NCI-H1092 treated with DMSO at 0.1 percent for 48 hours (cell line): ENCODE measurements around the gene ADAD1.
"Not testable (repeated sequence)": the region's sequence is repeated elsewhere in the genome, so short reads cannot be mapped to it uniquely, and the experiment has no call there.

Source experiments
- DNase-seq: peaks from one replicate; lab custom pipeline; 2025; lab: John Stamatoyannopoulos, UW

ADAD1 gene

GRCh38 chr4:122378711-122379110 lies at the start of gene ADAD1:
TSS of gene ADAD1 (plus strand) at chr4:122379011. CDS start at chr4:122380070, 1,059 bp downstream.
- no peak for DNase-seq

- DNase-seq, result no peak
Measured at GRCh38 chr4:122329876-122330565, 48.8 kb upstream of the ADAD1 start.

GRCh38 chr4:122331195-122331594 lies 47.6 kb upstream of the ADAD1 start:
- DNase-seq, result peak; percentile 4

GRCh38 chr4:122334828-122335227 lies 44.0 kb upstream of the ADAD1 start:
- DNase-seq, result no peak

DNA sequence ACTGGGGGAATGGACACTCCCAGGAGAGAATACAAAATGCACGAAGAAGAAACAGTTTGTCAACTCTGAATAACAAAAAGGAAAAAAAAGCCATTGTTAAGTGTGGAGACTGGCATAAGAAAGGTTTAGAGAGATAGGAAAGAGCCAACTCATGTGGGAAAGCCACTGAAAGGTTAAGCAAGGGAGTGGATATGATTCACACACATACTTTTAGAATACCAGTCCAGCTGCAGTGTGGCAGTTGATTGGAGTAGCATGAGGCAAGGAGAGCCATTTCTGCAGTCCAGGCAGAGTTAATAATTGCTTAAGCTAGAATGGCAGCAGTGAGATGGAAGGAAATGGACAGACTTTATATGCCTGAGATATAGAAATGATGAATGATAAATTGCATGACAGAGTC lies 36.9 kb upstream of the ADAD1 start:
- no peak for DNase-seq

DNA sequence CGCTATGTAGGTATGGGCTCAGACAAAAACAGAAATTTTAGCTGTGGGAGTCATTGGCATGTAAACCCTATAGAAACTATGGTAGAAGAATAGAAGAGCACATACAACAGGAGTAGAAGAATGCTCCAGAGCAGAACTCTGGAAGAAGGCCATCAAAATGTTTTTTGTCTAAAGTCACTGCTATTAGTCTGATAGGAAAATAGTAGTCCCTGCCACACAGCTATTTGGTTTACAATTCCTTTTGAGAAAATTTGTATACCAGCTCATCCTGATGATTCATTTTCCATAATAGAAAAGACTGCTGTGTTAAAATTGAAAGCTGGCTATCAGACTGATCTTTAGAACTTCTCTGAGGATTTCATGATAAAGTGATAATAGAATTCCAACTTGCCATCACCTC lies 32.8 kb upstream of the ADAD1 start:
- no peak for DNase-seq

GRCh38 chr4:122346503-122346902 lies 32.3 kb upstream of the ADAD1 start:
- DNase-seq, result no peak

DNA sequence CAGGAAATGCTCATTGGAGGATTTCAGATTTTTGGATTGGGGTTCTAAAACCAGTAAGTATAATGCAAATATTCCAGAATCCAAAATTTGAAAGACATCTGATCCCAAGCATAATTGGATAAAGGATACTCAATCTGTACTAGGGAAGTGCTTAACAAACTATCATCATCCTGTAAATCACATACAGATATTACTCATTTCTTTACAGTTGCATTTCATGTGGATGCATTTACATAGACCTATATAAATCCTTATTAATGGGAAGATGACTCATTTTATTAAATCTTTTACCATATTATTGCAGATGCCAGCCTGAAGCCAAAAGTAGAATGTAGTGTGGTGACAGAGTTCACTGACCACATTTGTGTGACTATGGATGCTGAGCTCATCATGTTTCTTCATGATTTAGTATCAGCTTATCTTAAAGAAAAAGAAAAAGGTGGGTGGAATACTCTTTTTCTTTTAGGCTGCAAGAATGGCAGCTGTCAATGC lies 22.4 kb upstream of the ADAD1 start:
- DNase-seq, result no peak

DNA sequence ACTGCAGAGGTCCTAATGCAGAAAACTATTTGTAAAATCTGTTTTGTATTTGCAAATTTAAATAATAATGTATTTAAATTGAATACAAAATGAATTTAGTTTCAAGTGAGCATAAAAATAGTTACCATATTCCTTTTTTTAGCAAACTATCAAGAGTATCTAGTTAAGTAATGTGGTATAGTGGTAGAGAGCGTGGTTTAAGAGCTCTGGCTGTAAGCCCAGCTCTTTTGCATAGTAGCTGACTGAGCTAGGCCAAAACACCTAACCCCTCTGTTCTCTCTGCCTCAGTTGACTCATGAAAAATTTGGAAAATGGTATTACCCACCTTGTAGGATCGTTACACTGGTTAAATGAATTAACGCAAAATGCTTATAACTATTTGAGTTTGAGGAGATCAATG lies 18.1 kb upstream of the ADAD1 start:
- DNase-seq, result no peak

GRCh38 chr4:122364700-122365404 lies 14.0 kb upstream of the ADAD1 start:
- no peak for DNase-seq

DNA sequence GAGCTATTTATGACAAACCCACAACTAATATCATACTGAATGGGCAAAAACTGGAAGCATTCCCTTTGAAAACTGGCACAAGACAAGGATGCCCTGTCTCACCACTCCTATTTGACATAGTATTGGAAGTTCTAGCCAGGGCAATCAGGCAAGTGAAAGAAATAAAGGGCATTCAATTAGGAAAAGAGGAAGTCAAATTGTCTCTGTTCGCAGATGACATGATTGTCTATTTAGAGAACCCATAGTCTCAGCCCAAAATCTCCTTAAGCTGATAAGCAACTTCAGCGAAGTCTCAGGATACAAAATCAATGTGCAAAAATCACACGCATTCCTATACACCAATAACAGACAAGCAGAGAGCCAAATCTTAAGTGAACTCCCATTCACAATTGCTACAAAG lies 10.0 kb upstream of the ADAD1 start:
- not testable (repeated sequence) for DNase-seq

- DNase-seq, result no peak
Measured at GRCh38 chr4:122377352-122377751, 1.5 kb upstream of the ADAD1 start.

- DNase-seq, result no peak
Measured at GRCh38 chr4:122379239-122379638, 428 bp downstream of the ADAD1 start.

DNA sequence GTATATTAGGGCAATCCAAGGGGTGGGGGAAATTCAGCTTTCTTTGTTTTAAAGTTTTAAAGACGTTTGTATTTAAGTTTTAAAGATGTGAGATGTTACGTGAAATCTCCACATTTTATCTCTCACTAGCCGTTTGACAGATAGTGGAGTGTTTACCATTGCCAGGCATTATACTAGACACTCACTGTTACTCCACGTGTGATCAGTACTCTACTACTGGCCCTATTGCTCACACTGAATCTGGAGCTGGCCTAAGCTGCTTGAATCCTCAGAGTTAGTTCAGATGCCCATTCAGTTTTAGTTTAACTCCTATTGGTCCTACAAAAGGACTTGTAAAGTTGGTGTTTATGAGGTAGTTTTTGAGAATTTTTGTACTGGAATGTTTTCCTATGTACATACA lies 4.5 kb downstream of the ADAD1 start:
- DNase-seq, result no peak

DNA sequence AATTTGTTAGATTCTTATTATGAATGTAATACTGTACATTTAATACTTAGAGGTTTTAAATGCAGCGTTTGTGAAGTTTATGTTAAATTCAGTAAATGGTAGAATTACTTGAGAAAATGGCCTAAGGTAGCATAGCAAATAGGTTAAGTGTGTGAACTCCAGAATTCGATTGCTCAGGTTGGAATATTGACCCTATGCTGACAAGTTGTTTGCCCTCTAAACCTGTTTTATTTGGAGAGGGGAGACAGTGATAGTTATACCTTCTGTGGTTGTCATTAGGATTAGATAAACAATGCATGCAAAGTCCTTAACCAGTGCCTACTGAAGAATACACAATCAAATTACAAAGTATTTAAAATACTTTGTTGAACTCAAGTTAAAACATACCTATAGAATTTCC lies 5.4 kb downstream of the ADAD1 start:
- no peak for DNase-seq

- no peak for DNase-seq
Measured at GRCh38 chr4:122393276-122393675, 14.5 kb downstream of the ADAD1 start.

DNA sequence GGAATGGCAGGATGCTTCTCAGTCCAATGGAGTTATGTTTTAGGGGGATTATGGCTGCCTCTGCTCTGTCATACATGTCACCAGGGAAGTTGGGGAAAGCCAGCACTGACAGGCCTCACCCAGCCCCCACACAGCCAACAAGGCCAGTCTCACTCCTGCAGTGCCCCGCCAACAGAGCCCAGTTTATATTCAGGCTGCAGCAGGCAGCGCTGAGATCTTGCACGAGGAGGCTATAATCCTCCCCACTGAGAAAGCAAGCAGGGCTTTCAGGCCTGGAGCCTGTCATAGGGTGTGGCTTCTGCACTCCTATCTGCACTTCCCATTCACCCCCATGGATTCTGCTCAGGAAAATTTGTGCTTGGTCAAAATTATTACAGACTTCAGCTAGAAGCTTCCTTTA lies 25.1 kb downstream of the ADAD1 start:
- DNase-seq, result no peak

- no peak for DNase-seq
Measured at GRCh38 chr4:122412547-122412946, 33.7 kb downstream of the ADAD1 start.

- no peak for DNase-seq
Measured at GRCh38 chr4:122423246-122423645, 44.4 kb downstream of the ADAD1 start.

- DNase-seq, result no peak
Measured at GRCh38 chr4:122431351-122431750, 52.5 kb downstream of the ADAD1 start.

DNA sequence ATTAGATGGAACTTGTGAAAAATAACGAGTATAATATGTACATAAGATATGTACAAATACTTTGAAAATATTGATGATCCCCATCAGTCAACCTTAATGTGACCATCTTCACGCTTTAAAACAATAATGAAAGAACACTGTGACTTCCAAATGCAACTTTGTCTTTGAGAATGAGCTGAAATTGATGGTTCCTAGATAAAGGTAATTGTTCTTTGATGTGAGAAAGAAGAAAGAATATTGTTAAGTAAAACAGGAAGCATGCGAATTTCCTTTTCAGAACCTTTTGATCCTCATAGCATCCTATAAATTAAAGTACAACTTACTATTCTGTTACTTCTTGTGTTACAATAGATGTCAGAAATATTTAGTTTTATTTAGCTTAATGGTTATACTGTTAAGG lies 55.5 kb downstream of the ADAD1 start:
- DNase-seq, result no peak

DNA sequence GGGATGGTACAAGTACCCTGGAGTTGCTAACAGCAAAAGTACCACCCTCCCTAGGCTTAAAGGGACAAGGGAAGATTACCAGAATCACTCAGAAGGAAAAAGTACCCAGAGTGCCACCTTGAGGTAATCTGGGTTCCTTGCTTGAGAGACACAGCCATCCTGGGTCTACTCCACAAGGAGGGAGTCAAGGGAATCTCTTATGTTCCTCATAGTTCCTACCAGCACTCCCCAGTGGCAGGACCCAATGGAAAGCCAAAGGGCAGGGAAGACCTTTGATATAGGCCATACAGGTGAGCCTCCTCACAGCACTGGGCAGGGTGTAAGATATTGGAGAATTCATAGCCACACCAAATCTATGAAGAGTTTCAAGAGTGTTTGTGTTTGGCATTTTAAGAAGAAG lies 72.0 kb downstream of the ADAD1 start:
- no peak for DNase-seq

DNA sequence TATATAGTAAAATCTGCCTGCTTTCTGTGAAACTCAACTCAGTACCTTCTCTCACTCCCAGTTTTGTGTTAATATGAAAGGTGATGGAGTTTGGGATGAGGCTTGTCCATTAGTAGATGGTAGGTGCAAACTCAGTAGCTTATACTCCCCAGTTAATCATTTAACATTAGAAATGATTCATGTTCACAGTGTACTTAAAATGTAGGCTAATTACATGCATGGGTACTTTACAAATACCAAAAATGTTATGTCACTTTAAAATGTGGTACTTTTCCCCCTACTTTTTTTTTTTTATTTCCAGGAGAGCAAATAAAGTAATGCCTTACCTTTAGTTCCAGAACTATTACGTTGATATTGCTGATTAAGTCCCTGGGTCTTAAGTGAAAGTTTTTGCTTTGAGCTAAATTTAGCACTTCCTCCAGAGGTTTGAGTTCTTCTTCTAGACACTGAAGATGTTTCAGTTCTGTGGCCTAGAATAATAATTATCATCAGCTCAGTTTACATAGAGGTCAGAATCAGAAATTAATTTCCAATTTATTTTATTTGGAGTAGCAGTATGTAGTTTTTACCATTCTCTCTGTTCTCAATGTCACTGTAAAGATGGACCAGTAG lies 74.7 kb downstream of the ADAD1 start:
- no peak for DNase-seq
